Neural crest cell (in vitro differentiated cells): ENCODE results near the gene SH3YL1. TPM values are rescaled to one million over a fixed set of nuclear protein-coding genes. Genes with fewer than 3 reads are reported as not detected.

Source experiments
- DNase-seq: peaks from one replicate; pipeline ENCODE4 v3.0.0; 2021; ENCODE audit warnings: low read depth, mixed read lengths, low spot score
- H3K27ac Mint-ChIP-seq: one replicate; pipeline ENCODE4 v1.8.0; 2021; ENCODE audit warnings: mild to moderate bottlenecking, mixed read lengths; ENCODE audit not compliant: unreplicated experiment
- H3K27me3 Mint-ChIP-seq: 2 replicates; pipeline ENCODE4 v1.8.0; 2021; ENCODE audit warnings: low read depth, mild to moderate bottlenecking, mixed read lengths
- H3K36me3 Mint-ChIP-seq: 2 replicates; pipeline ENCODE4 v1.8.0; 2021; ENCODE audit warnings: low read depth, mild to moderate bottlenecking, mixed read lengths
- H3K4me1 Mint-ChIP-seq: 2 replicates; pipeline ENCODE4 v1.8.0; 2021; ENCODE audit warnings: mixed read lengths
- H3K4me3 Mint-ChIP-seq: one replicate; pipeline ENCODE4 v1.8.0; 2021; ENCODE audit warnings: mild to moderate bottlenecking, mixed read lengths
- H3K9me3 Mint-ChIP-seq: 2 replicates; pipeline ENCODE4 v1.8.0; 2021; ENCODE audit warnings: mixed read lengths
- total RNA-seq: library from RNA; stranded (reverse); gene quantifications from 2 replicates; pipeline ENCODE4 v1.2.1, GENCODE V29; 2021
- TF ChIP-seq, protein P1 (sequence below): fragments of 200-600 bp; sonication (generic); conservative IDR thresholded peaks from 2 replicates; pipeline ENCODE4 v1.5.0; 2021; ENCODE audit warnings: antibody characterized with exemption, mild to moderate bottlenecking

SH3YL1 gene
- total RNA-seq, 1 donor from 2014 or later, result 31.8 TPM

DNA sequence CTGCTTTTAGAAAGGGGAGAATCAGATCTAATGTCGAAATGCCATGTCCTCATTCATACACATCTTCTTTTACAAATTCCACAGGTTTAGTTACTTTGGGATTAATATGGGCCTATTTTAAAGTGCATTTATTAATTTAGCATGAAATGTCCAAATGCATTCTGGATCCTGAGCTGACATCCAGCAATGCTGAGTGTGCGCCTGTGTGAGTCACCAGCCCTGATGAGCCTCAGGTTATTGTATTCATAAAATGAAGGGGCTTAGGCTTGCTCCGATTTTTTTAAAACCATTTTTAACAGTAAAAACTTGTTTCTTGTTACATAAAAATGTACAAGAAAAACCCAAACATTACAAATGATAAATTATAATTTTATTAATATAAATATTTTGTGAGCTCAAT, 94.1 kb downstream of the SH3YL1 start:
- peaks cover 4% of the 10 kb centered on the region for H3K27me3 Mint-ChIP-seq
- H3K4me1 Mint-ChIP-seq, result no peaks in the 10 kb centered on the region
- H3K9me3 Mint-ChIP-seq, result no peaks in the 10 kb centered on the region
- no peaks in the 10 kb centered on the region for H3K36me3 Mint-ChIP-seq
- no peak overlapping the region for H3K27ac Mint-ChIP-seq
- DNase-seq, result no peak
- TF ChIP-seq, protein P1, sequence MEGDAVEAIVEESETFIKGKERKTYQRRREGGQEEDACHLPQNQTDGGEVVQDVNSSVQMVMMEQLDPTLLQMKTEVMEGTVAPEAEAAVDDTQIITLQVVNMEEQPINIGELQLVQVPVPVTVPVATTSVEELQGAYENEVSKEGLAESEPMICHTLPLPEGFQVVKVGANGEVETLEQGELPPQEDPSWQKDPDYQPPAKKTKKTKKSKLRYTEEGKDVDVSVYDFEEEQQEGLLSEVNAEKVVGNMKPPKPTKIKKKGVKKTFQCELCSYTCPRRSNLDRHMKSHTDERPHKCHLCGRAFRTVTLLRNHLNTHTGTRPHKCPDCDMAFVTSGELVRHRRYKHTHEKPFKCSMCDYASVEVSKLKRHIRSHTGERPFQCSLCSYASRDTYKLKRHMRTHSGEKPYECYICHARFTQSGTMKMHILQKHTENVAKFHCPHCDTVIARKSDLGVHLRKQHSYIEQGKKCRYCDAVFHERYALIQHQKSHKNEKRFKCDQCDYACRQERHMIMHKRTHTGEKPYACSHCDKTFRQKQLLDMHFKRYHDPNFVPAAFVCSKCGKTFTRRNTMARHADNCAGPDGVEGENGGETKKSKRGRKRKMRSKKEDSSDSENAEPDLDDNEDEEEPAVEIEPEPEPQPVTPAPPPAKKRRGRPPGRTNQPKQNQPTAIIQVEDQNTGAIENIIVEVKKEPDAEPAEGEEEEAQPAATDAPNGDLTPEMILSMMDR, result no peak
- H3K4me3 Mint-ChIP-seq, result no peak overlapping the region

Other genes with a start within 250 kb of the SH3YL1 start
- 0.07 and 0.09 TPM in 2 replicates for gene FAM110C, start 217.5 kb downstream of the SH3YL1 start, total RNA-seq
- 133 and 144 TPM in 2 replicates for gene ACP1, start 915 bp upstream of the SH3YL1 start, total RNA-seq
- 0.63 and 0.82 TPM in 2 replicates for gene ALKAL2, start 24.1 kb upstream of the SH3YL1 start, total RNA-seq